Chondrocyte (in vitro differentiated cells): ENCODE measurements around the gene TMEM14C. TPM values are rescaled to one million over a fixed set of nuclear protein-coding genes. Genes with fewer than 3 reads are reported as not detected.
"Not testable (repeated sequence)": the region's sequence is repeated elsewhere in the genome, so short reads cannot be mapped to it uniquely, and the experiment has no call there.

ENCODE experiments used
- DNase-seq: peaks from one replicate; pipeline ENCODE4 v3.0.0; 2021; ENCODE audit warnings: mixed read lengths, low spot score
- H3K27ac Mint-ChIP-seq: one replicate; pipeline ENCODE4 v1.8.0; 2021; ENCODE audit warnings: mild to moderate bottlenecking, moderate library complexity, mixed read lengths; ENCODE audit not compliant: unreplicated experiment
- H3K27me3 Mint-ChIP-seq: 2 replicates; pipeline ENCODE4 v1.8.0; 2021; ENCODE audit warnings: low read depth, mixed read lengths
- H3K36me3 Mint-ChIP-seq: 2 replicates; pipeline ENCODE4 v1.8.0; 2021; ENCODE audit warnings: low read depth, mixed read lengths
- H3K4me1 Mint-ChIP-seq: 2 replicates; pipeline ENCODE4 v1.8.0; 2021; ENCODE audit warnings: low read depth, mild to moderate bottlenecking, mixed read lengths
- H3K4me3 Mint-ChIP-seq: one replicate; pipeline ENCODE4 v1.8.0; 2021; ENCODE audit warnings: mild to moderate bottlenecking, moderate library complexity, mixed read lengths; ENCODE audit not compliant: unreplicated experiment
- H3K9me3 Mint-ChIP-seq: 2 replicates; pipeline ENCODE4 v1.8.0; 2021; ENCODE audit warnings: low read depth, mixed read lengths
- CTCF ChIP-seq: fragments of 200-600 bp; sonication (generic); IDR thresholded peaks from 2 replicates; pipeline ENCODE4 v1.5.0; 2021; ENCODE audit warnings: antibody characterized with exemption, mild to moderate bottlenecking, moderate library complexity
- total RNA-seq: library from RNA; stranded (reverse); gene quantifications from 3 replicates; pipeline ENCODE4 v1.2.1, GENCODE V29; 2021

TMEM14C gene
- total RNA-seq, 1 donor from 2014 or later = 117 TPM

GRCh38 chr6:10743515-10743914 lies 20.6 kb downstream of the TMEM14C start:
- no peak for TF ChIP-seq CTCF
- no peak overlapping the region for H3K27ac Mint-ChIP-seq
- no peak overlapping the region for H3K4me3 Mint-ChIP-seq
- peaks cover 13% of the 10 kb centered on the region for H3K4me1 Mint-ChIP-seq
- H3K27me3 Mint-ChIP-seq = no peaks in the 10 kb centered on the region
- DNase-seq = no peak
- no peaks in the 10 kb centered on the region for H3K9me3 Mint-ChIP-seq
- H3K36me3 Mint-ChIP-seq = peaks cover 2% of the 10 kb centered on the region

- Mint-ChIP-seq H3K27ac (peak overlapping the region; percentile 42), H3K36me3 (peaks cover 2% of the 10 kb centered on the region), H3K4me3 (no peak overlapping the region), H3K4me1 (peaks cover 27% of the 10 kb centered on the region), H3K9me3 (no peaks in the 10 kb centered on the region), H3K27me3 (no peaks in the 10 kb centered on the region)
- DNase-seq = no peak
- no peak for TF ChIP-seq CTCF
These were observed 22.2 kb downstream of the TMEM14C start for GRCh38 chr6:10745116-10745515.

GRCh38 chr6:10746915-10747250 lies 24.0 kb downstream of the TMEM14C start:
- Mint-ChIP-seq H3K4me1 (peaks cover 28% of the 10 kb centered on the region), H3K9me3 (no peaks in the 10 kb centered on the region), H3K36me3 (peaks cover 5% of the 10 kb centered on the region), H3K27me3 (no peaks in the 10 kb centered on the region), H3K4me3 (peak overlapping the region; percentile 92), H3K27ac (peak overlapping the region; percentile 94)
- TF ChIP-seq CTCF = no peak
- DNase-seq = no peak

- Mint-ChIP-seq H3K9me3 (no peaks in the 10 kb centered on the region), H3K4me1 (peaks cover 28% of the 10 kb centered on the region), H3K27me3 (no peaks in the 10 kb centered on the region), H3K27ac (peak within 1 kb of the TSS; percentile 94), H3K4me3 (peak within 1 kb of the TSS; percentile 92), H3K36me3 (peaks cover 5% of the 10 kb centered on the region)
- TF ChIP-seq CTCF = peak; percentile 11
- peak; percentile 99 for DNase-seq
These were observed 24.5 kb downstream of the TMEM14C start, which contains the start of gene TMEM14B for GRCh38 chr6:10747251-10747972. TSS of gene TMEM14B (plus strand) at chr6:10747805. CDS start at chr6:10749246, 1,441 bp downstream.

- no peak for TF ChIP-seq CTCF
- peaks cover 14% of the 10 kb centered on the region for H3K36me3 Mint-ChIP-seq
- H3K4me3 Mint-ChIP-seq = no peak overlapping the region
- peaks cover 28% of the 10 kb centered on the region for H3K4me1 Mint-ChIP-seq
- no peak for DNase-seq
- no peaks in the 10 kb centered on the region for H3K27me3 Mint-ChIP-seq
- H3K27ac Mint-ChIP-seq = no peak overlapping the region
- no peaks in the 10 kb centered on the region for H3K9me3 Mint-ChIP-seq
These were observed 26.9 kb downstream of the TMEM14C start for GRCh38 chr6:10749734-10750133.

GRCh38 chr6:10750568-10750967 lies 27.7 kb downstream of the TMEM14C start:
- H3K9me3 Mint-ChIP-seq, H3K4me3 Mint-ChIP-seq, DNase-seq, H3K27me3 Mint-ChIP-seq, H3K27ac Mint-ChIP-seq: not testable (repeated sequence)
- Mint-ChIP-seq H3K4me1 (peaks cover 28% of the 10 kb centered on the region), H3K36me3 (peaks cover 17% of the 10 kb centered on the region)

- not testable (repeated sequence) for H3K27ac Mint-ChIP-seq, DNase-seq, H3K27me3 Mint-ChIP-seq, H3K9me3 Mint-ChIP-seq, H3K4me3 Mint-ChIP-seq
- Mint-ChIP-seq H3K4me1 (peaks cover 26% of the 10 kb centered on the region), H3K36me3 (peaks cover 23% of the 10 kb centered on the region)
These were observed 28.9 kb downstream of the TMEM14C start for GRCh38 chr6:10751757-10752156.
